CD4-positive, alpha-beta T cell treated with Interleukin-17A for 4 hours (primary cell): ENCODE measurements around the gene RGS12.

Experiments
- DNase-seq: peaks from one replicate; pipeline ENCODE4 v3.0.0-alpha.2; 2020; ENCODE audit warnings: mixed read lengths

The RGS12 gene

DNA sequence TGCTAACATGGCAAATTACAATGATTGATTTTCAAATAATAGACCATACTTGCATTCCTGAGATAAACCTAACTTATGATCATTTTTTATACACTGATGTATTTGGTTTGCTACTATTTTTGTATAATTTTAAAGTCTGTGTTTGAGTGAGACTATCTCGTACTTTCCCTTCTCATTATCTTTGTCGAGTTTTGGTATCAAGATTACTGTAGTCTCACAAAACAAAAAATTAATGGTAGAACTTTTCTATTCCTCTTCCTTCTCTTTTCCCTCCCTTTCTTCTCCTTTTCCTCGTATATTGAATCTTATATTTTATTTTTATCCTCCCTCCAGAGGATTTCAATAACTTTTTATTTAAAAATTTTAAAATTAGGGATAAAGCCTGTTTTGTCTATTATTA lies 41.5 kb downstream of the RGS12 start:
- DNase-seq, result no peak

DNA sequence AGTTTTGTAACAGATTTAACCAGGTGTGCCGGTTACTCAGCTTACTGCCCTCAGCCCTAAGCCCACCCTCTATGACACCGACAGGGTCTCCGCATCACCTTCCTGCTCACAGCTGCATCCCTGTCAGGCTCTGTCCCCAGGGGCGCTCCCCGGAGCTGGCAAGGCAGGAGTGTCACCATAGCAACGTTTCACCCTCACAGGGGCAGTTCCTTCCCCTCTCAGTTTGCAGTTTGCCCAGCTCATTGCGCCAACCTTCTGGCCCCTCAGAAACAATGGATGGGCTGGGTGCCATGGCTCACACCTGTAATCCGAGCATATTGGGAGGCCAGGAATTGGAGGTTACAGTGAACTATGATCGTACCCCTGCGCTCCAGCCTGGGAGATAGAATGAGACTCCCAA lies 42.6 kb downstream of the RGS12 start:
- DNase-seq, result no peak

DNA sequence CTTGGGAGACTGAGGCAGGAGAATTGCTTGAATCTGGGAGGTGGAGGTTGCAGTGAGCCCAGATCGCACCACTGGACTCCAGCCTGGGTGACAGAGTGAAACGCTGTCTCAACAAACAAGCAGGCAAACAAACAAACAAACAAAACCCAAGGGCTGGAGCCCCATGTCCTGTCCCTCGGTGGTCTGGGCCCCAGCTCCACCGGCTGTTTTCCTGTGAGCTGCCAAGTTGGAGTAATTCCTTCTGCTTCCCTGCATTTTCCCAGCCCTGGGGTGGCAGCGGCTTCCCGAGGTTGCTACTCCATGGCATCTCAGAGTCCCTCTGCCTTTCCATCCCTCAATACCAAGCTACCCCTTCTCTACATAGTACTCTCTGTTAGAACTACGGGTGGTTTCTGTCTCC lies 43.2 kb downstream of the RGS12 start:
- no peak for DNase-seq

DNA sequence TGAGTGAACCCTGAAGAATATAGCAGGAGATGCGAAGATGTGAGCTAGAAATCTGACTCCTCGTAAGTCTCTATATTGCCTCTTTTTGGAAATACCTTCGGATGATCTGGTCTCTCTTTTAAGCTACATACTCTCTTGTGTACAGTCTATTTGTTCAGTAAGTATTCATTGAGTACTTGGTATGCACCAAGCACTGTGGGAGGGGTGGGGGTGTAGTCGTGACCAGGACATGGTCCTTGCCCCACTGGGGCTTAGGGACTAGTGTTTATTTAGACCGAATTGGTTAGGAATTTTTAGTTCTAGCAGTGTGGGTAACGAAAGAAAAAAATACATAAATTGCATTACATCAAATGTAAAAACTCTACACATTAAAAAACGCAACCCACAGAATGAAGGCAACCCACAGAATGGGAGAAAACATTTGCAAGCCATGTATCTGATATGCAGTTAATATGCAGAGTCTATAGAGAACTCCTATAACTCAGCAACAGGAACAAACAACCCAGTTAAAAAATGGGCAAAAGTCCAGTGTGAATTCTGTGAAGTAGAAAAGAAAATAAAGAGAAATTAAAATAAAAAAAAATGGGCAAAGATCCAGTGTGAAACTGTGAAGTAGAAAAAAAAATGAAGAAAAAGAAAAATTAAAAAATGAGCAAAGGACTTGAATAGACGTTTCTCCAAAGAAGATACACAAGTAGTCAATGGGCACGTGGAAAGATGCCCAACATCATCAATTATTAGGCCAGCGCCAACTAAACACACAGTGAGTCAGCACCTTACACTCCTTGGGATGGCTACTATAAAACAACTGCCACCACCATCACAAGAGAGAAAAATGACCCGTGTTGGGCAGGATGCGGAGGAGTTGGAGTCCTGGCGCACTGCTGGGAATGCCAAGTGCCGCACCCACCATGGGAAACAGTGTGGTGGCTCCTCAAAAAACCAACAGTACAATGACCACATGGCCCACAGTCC lies 43.8 kb downstream of the RGS12 start:
- DNase-seq, result no peak

DNA sequence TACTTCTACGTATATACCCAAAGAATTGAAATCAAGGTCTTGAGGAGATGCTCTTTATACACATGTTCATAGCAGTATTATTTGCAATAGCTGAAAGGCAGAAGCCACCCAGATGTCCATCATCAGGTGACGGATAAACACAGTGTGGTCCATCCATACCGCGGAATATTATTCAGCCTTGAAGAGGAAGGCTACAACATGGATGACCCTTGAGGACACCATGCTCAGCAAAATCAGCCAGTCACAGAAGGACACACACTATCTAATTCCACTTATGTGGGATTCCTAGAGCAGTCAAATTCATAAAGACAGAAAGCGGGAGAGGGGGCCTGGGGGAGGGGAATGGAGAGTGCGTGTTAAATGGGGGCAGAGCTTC lies 44.5 kb downstream of the RGS12 start:
- DNase-seq, result no peak

DNA sequence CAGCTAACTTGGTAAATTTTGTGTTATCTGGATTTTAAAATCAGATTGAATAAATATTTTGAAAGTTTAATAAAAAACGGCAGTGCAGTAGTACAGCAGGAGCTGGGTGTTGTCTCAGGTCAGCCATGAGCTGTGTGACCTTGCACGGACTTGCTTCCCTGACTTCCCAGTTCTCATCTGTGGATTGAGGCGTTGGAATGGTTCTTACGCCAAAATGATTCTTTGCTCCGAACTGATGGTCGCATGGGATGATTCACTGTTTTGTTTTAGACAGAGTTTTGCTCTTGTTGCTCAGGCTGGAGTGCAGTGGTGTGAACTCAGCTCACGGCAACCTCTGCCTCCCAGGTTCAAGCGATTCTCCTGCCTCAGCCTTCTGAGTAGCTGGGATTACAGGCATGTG lies 45.0 kb downstream of the RGS12 start:
- DNase-seq, result no peak

DNA sequence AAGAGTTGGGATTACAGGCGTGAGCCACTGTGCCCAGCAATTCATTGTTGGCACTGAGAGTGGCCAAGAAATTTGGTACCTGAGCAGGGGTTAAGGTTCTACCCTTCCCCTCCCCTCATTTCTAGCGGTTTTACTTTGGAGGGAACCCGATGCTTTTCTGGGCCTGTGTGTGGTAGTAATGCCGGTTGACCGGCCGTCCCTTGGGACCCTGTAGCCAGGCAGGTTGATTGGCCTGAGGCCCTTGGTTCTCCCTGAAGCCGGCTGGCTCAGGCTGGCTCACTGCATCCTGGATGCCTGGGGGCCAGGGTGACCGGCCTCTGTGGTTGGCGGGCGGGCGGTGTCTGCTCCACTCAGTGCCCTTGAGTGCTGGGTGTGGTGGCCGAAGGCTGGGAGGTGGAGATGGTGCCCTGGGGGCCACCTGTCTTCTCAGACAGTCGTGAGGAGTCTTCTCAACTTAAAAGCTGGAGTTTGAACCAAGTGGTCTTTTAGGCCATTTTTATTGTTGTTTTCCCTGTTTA lies 45.6 kb downstream of the RGS12 start:
- DNase-seq, result no peak

DNA sequence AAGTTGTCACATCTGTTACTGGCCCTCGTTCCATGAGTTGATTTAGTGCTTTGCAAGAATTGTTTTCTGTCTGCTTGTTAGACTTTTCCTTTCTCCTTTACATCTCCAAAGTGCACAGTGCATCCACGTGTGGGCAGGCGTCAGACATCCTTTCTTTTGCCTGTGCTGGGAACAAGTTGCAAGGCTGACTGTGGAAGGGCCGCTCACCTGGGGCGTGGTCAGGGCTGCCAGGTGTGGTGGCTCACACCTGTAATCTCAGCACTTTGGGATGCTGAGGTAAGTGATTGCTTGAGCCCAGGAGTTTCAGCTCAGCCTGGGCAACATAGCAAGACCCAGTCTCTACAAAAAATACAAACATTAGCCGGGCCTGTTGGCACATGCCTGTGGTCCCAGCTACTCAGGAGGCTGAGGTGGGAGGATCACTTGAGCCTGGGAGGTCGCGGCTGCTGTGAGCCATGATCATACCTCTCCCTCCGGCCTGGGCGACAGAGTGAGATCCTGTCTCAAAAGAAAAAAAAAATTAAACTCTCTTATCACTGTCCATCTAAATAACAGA lies 46.2 kb downstream of the RGS12 start:
- no peak for DNase-seq

DNA sequence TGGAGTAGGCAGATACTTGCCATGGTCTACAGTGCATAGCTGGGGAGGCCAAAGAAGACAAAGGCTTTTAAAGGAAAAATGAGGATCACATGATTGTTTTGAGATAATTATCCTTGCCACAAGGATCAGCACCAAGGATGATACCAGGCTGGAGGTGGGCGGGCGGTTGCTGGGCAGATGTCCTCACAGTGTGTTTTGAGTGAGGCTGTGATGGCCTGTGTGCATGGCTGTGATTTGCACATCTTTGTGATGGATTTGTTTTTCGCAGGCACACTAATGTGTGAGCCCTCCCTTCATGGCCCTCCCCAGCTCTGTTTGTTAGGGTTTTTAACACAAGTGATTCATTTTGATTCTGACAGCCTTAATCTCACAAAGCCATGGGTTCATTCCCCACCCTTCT lies 46.8 kb downstream of the RGS12 start:
- no peak for DNase-seq

DNA sequence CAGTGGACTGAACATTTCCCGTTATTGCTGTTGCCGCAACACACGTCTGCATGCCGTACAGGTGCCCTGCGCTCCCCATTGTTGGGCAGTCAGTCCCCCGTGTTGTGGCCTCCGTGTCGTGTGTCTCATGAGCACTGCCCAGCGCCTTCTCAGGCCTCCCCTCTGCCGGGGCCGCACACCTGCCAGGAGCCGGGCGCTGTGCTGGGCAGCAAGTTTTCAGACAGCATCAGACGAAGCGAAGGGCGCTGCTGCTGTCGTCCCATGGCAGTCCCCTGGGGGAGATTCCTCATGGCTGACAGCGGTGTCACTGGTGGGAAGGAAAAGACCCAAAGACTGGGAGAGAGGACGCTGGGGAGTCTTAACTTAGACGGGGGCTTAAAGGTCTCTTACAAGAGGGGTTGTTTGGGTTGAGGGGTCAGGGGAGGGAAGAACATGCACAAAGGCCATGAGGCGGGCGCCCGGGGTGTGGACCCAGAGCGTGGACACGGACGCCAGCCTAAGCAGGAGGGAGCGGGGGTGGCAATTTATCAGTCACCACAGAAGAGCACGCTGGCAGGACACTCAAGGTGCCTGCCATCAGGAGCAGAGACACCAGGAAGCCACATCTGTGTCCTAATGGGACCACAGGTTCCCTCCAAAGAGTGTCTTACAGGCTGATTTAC lies 47.3 kb downstream of the RGS12 start:
- DNase-seq, result no peak

DNA sequence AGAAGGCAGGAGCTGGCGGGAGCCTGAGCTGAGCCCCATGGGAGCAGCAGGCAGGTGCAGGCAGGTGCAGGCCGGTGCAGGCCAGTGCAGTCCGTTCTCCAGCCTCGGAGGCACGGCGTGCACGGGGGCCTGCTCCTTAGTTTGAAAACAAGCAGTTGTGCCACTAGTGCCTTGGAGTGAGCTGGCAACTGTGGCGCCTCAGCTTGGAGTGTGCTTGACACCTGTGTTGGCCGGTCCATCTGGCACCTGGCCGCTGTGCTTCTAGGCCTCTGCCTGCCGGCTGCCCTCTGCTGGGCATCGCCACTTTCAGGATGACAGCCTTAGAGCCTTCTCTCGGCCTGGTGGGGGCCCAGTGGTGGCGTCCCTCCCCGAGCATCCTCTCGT lies 47.9 kb downstream of the RGS12 start:
- DNase-seq, result no peak

DNA sequence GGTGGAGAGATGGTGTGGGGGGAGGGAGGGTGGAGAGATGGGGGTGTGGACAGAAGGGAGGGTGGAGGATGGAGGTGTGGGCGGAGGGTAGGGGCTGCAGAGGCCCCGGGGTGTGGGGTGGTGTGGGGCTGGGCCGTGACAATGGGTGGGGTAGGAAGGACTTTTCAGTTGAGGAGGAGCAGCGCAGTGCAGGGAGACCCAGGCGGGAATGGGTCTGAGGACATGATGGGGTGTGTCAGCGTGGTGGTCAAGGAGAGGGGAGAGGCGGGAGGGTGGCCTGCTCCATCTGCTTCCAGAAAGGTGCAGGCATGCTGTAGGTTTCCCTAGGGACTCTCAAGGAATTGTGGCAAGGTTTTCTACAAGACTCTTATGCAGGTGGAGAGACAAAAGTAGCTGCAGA lies 48.9 kb downstream of the RGS12 start:
- no peak for DNase-seq

DNA sequence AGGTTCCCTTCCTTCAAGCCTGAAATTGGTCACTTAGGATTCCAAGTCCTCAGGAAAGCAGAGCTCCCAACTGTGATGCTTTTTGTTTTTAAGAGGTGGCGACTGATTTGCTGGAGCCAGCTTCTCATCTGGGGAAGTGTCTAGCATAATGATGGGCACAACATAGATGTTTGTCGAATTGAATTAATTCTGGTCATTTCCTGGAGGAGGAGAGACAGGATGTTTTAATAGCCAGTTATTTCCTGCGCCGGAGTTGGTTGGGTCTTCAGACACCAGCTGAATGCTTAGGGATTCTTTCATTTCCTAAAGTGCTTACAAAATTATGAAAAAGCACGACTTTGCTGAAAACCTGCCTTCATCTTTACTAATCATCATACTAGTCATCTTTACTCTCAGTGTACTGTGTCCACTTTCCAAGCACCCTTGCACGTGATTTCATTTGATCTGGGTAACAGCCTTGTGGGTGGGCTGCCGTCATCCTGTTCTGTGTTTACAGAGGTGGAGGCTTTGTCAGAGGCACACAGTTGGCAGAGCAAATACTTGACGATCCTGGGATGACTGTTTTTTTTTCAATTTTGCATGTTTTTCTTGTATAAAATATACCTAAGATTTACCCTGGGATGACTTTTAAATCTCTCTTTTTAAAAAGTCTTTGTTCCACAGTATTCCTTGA lies 49.5 kb downstream of the RGS12 start:
- DNase-seq, result no peak
